GM18861 (cell line): ENCODE measurements around the gene HOXB4.
"Not testable (repeated sequence)": the region's sequence is repeated elsewhere in the genome, so short reads cannot be mapped to it uniquely, and the experiment has no call there.

Source experiments
- ATAC-seq: cut with Tn5 transposase; IDR thresholded peaks from one replicate; pipeline ENCODE4 v1.9.1; 2021; ENCODE audit not compliant: unreplicated experiment

The HOXB4 gene

DNA sequence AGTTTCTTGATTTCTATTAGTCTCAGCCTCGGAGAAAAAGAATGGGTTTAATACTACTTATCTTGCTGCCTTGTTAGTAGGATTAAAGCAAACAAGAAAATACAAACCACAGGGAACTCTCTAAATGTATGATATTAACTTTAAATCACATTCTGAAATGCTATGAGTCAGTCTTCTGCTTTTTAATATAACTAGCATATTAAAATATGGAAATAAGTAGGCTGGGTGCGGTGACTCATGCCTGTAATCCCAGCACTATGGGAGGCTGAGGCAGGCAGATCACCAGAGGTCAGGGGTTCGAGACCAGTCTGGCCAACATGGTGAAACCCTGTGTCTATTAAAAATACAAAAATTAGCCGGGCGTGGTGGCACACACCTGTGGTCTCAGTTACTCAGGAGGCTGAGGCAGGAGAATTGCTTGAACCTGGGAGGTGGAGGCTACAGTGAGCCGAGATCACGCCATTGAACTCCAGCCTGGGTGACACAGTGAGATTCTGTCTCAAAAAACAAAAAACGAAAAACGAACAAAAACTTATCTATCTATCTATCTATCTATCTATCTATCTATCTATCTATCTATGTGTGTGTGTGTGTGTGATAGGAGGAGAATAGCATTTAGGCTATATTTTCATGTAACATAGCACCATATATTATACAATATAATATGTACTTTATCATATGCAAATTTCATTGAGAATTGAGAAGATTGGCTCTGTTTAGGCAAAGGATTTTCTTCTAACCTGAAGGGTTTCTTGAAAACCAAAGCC lies 42.2 kb downstream of the HOXB4 start:
- ATAC-seq, result not testable (repeated sequence)

DNA sequence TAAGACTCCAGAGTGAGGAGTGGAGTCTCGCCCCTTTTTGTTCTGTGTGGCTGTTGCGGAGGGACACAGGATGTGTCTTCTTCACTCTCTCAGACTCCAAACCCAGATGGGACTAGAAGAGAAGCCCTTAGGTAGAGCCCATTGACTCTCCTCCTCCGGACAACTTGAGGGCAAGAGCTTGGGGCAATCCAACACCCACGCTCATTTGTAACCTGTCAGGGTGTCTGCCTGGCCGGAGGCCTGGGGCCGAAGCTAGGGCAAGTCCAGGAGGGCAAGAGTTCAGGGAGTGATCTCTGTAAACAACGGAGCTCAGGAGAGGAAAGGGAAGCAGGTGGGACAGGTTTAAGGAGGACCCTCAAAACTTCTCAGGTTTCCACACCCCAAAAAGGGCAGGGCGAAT lies 45.9 kb downstream of the HOXB4 start:
- ATAC-seq, result no peak

DNA sequence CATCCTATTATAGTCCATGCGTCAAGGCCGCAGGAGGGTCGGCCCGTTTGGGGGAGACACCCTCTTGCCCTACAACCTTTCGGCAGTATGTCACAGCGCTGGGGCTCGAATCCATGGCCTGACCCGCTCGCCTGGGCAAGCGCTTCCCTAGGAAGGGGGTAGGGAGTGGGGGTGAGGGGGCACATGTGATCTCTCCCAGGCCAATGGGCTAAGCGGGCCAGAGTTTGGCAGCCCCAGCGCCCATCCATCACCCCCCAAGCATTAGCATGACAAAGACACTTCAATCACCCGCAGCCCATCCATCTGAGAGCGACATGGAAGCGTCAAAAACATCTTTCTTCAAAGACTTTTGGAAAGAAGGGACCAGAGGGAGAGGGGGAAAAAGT lies 47.3 kb downstream of the HOXB4 start, which contains the start of gene HOXB1:
Gene HOXB1, minus strand, starts transcription at position 125 of the 386 bp plus-strand sequence. Its CDS starts 107 bp downstream, at position 18.
- no peak for ATAC-seq

DNA sequence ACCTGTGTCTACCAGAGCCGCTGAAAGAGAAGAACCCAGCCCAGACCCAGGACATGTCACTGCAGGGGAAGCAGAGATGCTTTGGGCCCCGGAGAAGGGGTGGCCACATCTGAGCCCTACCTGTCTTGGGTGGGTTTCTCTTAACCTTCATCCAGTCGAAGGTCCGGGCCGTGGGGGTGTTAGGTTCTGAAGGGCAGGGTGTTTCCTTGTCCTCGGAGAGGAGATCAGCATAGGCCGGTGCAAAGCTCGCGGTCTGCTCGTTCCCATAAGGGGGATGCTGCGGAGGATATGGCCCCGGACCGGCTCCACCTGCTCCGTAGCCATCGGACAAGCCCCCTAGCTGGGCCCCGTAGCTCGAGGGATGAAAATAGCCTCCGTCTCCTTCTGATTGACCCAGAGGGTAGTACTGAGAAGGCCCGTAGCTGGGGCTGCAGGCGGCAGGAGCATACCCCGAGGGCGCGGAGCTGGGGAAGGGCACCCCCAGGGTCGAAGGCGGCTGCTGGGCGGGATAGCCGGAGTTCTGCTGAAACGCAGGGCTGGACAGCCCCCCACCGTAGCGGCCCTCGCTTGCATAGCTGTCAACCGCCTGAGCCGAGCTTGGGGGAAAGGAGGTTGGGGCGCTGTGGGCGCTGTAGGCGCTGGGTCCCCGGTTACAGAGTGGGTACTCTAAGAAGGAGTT lies 47.8 kb downstream of the HOXB4 start:
- no peak for ATAC-seq

DNA sequence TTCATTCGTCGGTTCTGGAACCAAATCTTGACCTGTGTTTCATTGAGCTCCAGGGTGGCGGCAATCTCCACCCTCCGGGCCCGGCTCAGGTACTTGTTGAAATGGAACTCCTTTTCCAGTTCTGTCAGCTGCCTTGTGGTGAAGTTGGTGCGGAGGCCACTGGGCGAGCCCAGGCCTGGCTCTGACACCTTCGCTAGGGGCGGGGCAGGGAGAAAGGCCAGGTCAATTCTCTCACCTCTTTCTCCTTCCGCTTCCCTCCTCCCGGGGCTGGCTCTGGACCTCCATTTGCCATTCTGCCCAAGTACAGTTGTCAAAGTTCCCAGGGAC lies 48.5 kb downstream of the HOXB4 start:
- ATAC-seq, result no peak

DNA sequence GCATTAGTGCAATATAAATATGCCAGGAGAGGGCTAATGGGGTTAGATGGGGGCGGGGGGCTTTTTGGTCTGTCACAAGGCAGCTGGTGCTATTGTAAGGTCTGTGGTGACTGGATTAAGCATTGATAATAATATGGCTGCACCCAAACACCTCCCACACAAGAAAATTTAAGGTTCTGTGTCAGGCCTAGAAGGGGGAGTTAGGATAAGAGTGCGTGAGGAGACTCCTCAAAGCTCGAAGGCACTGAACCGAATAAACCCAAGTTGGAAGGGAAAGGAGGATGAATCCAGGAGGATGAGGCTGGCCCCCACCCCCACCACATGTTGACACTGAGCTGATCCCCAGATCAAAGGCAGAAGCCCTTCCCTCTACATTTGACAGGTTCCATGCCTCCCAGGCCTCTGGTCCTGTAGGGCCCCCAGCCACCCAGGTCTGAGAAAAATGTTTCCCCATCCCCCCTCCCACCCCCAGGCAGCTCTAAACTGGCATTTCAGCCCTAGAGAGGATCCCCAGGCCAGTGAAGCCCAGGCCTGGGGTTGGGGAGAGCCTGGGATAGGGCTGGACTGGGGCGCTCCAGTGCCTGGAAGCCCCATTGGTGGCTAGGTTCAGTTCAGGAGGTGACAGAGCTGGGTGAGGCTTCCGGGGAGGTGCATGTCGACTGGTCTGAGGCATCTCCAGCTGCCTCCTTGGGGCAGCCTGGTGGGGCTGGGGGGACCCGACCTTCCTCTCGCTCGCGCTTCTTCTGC lies 49.0 kb downstream of the HOXB4 start:
- ATAC-seq, result no peak

DNA sequence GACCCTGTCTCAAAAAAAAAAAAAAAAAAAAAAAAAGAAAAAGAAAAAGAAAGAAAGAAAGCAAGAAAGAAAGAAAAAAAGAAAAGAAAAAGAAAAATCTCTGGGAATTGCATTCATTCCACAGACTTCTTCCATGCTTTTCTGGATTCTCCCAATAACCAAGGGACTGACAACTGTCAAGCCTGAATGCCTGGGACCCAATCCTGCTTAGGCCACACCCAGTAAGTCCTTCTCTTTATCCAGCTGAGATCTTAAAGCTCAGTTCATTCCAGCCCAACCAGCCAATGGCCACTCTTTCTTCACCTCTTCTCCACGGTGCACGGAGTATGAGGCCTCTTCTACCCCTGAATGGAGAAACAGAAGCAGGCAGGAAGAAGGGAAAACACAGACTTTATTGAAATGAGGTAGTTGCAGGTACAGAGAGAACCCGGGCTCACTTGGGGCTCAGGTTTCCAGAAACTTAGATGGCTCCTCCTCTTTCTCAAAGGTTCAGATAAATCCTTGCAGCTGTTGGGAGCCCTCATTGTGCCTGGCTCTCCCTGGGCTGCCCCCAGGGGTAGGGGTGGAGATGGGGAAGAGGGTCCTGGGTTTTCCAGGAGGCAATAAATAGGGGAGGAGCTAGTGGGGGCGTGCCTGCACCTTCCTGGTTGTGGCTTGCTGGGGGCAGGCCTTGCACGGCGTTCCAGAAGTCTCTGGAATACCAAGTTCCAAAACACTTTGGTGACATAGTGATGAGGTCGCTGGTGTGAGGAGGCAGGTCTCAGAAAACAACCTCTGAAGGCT lies 49.8 kb downstream of the HOXB4 start:
- ATAC-seq, result no peak

DNA sequence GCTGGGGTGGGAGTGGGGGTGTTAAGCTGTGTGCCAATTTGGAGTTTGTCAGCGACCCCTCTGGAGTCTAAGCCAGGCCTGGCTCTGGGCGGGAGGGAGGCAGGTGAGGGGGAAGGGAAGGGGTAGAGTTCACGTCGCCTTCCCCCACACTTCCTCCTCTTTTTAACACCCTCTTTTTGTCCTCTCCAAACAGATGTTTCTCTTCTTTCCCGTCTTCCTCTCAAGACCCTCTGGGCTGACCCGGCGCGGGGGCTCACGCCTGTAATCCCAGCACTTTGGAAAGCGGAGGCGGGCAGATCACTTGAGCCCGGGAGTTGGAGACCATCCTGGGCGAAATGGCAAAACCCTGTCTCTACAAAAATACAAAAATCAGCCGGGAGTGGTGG lies 50.6 kb downstream of the HOXB4 start:
- ATAC-seq, result no peak

DNA sequence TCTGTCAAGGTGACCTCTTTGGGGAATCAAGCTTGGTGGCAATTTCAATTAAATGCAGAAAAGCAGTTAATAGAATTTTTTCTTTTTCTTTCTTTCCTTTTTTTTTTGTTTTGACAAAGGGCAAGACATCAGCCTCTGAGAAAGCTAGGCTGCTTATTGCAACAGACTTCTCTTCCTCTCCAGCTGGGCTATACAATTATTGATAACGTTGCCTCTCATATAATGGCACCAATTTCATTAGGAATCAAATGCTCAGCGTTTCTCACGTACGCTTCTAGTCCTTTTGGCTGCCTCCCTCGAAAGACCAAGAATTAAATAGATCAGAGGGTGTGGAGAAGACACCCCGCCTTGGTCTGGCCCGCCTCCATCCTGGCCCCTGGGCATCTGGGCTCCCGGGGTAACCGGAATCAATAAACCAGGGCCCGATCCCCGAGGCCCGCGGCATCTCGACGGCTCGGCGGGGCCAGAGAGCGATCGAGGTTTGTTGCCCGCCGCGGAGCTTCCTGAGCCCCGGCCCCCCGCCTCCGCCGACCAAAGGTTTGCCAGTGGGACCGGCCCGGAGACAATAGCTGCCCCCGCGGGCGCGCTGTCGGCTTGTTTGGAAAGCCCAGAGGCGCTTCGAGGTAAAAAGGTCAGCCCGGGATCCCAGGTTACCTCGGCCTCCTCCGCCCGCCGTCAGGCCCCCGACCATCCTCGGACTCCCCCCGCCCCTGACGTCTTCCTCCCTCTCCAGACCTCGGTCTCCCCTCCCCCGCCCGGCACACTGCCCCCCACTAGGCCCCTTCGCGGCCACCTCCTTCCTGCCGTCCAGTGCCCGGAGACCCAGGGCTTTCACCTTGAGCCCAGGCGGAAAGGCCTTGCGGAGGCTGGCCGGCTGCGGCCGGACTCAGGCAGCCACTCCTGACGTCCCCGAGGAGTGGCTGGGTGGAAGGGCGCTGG lies 51.3 kb downstream of the HOXB4 start:
- no peak for ATAC-seq
